HepG2 (cell line): ENCODE results near the gene CLCN1. TPM values are rescaled to one million over a fixed set of nuclear protein-coding genes. Genes with fewer than 3 reads are reported as not detected.

Experiments used
- CBX2 ChIP-seq, 2 experiments: fragments of 200-600 bp in 1 of 2; sonication (generic); formaldehyde crosslinking in 1 of 2; IDR thresholded peaks; 2 replicates each; pipeline versions ENCODE4 v1.7.0 to v1.8.1; 2018 to 2022; ENCODE audit warnings: low read depth in 2 of 2, low read length in 1 of 2, mild to moderate bottlenecking in 1 of 2, missing genetic modification reagents in 1 of 2
- HMGXB3 ChIP-seq: sonication (generic); formaldehyde crosslinking; IDR thresholded peaks from 2 replicates; pipeline ENCODE4 v1.4.0; 2020; ENCODE audit warnings: missing genetic modification reagents, borderline replicate concordance
- IRF9 ChIP-seq: sonication (generic); formaldehyde crosslinking; IDR thresholded peaks from 2 replicates; pipeline ENCODE4 v1.8.0; 2022; ENCODE audit warnings: missing genetic modification reagents, mild to moderate bottlenecking, borderline replicate concordance
- NFYC ChIP-seq: IDR thresholded peaks from 2 replicates; pipeline ENCODE4 v1.6.1; 2016; ENCODE audit warnings: missing genetic modification reagents, missing compliant biosample characterization
- REXO4 ChIP-seq: sonication (generic); formaldehyde crosslinking; IDR thresholded peaks from 2 replicates; pipeline ENCODE4 v1.8.0; 2022; ENCODE audit warnings: missing genetic modification reagents, mild to moderate bottlenecking, borderline replicate concordance
- RFX1 ChIP-seq: fragments of 450-650 bp; IDR thresholded peaks from 2 replicates; pipeline ENCODE4 v1.6.1; 2017
- SP140L ChIP-seq: sonication (generic); formaldehyde crosslinking; IDR thresholded peaks from 2 replicates; pipeline ENCODE4 v1.4.0; 2020; ENCODE audit warnings: missing genetic modification reagents, borderline replicate concordance
- SRSF1 ChIP-seq: fragments of 200-400 bp; formaldehyde crosslinking; optimal IDR thresholded peaks from 2 replicates; pipeline ENCODE3; 2017; ENCODE audit warnings: mild to moderate bottlenecking, low read depth, low read length, moderate library complexity
- TOE1 ChIP-seq: sonication (generic); formaldehyde crosslinking; IDR thresholded peaks from 2 replicates; pipeline ENCODE4 v1.4.0; 2020; ENCODE audit warnings: mild to moderate bottlenecking, missing genetic modification reagents
- ZBTB43 ChIP-seq: sonication (generic); formaldehyde crosslinking; conservative IDR thresholded peaks from 2 replicates; pipeline ENCODE4 v1.4.0; 2020; ENCODE audit warnings: missing genetic modification reagents
- ZC3H4 ChIP-seq: sonication (generic); formaldehyde crosslinking; IDR thresholded peaks from 2 replicates; pipeline ENCODE4 v1.4.0; 2020; ENCODE audit warnings: missing genetic modification reagents, borderline replicate concordance
- ZNF557 ChIP-seq: sonication (generic); formaldehyde crosslinking; IDR thresholded peaks from 2 replicates; pipeline ENCODE4 v1.4.0; 2020; ENCODE audit warnings: missing genetic modification reagents
- ZNF724P ChIP-seq: sonication (generic); formaldehyde crosslinking; IDR thresholded peaks from 2 replicates; pipeline ENCODE4 v1.8.0; 2022; ENCODE audit warnings: missing genetic modification reagents, borderline replicate concordance
- polyA plus RNA-seq, 8 experiments: library from polyadenylated mRNA; depleted of rRNA in 3 of 8; stranded (reverse) in 7 of 8; unstranded in 1 of 8; fragments of >200 nt; fragmentation: Illumina TruSeq in 4 of 8; extraction: Trizol in 4 of 8; gene quantifications; 2 replicates each; pipeline versions ENCODE4 v1.2.1 to v1.2.3, GENCODE V29; 2011 to 2016; ENCODE audit warnings: low read depth in 4 of 8, missing spikeins in 1 of 8, mixed read lengths in 1 of 8; ENCODE audit not compliant: insufficient read depth in 1 of 8
- total RNA-seq, 5 experiments: library from RNA; depleted of rRNA; stranded (reverse); fragments of >200 nt; fragmentation: Illumina TruSeq; extraction: Trizol; gene quantifications; 2 replicates each; pipeline ENCODE4 v1.2.3, GENCODE V29; 2016; ENCODE audit warnings: low read depth in 1 of 5
- TF ChIP-seq, protein P1 (sequence below): sonication (generic); formaldehyde crosslinking; IDR thresholded peaks from 2 replicates; pipeline ENCODE4 v1.5.1; 2020; ENCODE audit warnings: mild to moderate bottlenecking, missing genetic modification reagents, moderate library complexity

Gene CLCN1
- total and polyA plus RNA-seq, 2 of the 13 experiments (the other 11 are each of a cell fraction or from before 2014, with no cell fraction given) = 0.01 TPM; not detected in 1

DNA sequence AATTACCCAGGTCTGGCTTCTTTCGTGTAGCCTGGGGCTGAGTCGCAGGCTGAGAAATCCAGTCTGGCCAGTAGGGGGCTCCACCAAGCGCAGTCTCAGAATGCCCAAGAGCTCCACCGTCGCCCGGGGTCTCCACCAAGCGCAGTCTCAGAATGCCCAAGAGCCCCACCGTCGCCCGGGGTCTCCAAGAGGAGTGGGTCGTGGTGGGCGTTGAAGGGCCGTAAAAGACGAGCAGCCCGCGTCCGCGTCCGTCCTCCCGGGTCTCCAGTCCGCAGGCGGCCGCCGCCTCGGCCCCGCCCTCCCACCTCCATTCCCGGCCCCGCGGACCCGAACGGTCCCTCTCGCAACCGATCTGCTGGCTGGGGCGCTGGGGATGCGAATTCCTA is 64.3 kb downstream of the CLCN1 start (continued):
- TF ChIP-seq ZNF557 (CRISPR knock-in tag) (no peak), TOE1 (CRISPR knock-in tag) (no peak), REXO4 (no peak), ZC3H4 (CRISPR knock-in tag) (no peak), RFX1 (no peak), IRF9 (CRISPR knock-in tag) (no peak), ZNF724P (CRISPR knock-in tag) (no peak), SRSF1 (no peak), HMGXB3 (no peak), ZBTB43 (CRISPR knock-in tag) (no peak), NFYC (no peak), CBX2 (IDR thresholded peaks at IDR 0.05; ENCODE audit: low read depth, low read length) (no peak), CBX2 (CRISPR knock-in tag; IDR thresholded peaks at IDR 0.05; ENCODE audit: low read depth) (peak; percentile 57; the same call in 1 of the 2 replicates), SP140L (CRISPR knock-in tag) (no peak)
- TF ChIP-seq, protein P1, sequence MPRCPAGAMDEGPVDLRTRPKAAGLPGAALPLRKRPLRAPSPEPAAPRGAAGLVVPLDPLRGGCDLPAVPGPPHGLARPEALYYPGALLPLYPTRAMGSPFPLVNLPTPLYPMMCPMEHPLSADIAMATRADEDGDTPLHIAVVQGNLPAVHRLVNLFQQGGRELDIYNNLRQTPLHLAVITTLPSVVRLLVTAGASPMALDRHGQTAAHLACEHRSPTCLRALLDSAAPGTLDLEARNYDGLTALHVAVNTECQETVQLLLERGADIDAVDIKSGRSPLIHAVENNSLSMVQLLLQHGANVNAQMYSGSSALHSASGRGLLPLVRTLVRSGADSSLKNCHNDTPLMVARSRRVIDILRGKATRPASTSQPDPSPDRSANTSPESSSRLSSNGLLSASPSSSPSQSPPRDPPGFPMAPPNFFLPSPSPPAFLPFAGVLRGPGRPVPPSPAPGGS = no peak
